Large intestine (tissue), 12 donors: ENCODE measurements around the gene SPRR3. TPM values are rescaled to one million over a fixed set of nuclear protein-coding genes. Genes with fewer than 3 reads are reported as not detected.

ENCODE experiments used
- DNase-seq, 2 donors: peaks; one replicate each; pipeline versions ENCODE4 v3.0.0 to v3.0.0-alpha.2; 2013
- H3K27ac ChIP-seq: one replicate; pipeline ENCODE4 v1.5.1; 2013; ENCODE audit warnings: low read length
- H3K27me3 ChIP-seq: 2 replicates; pipeline ENCODE4 v1.6.1; 2013; ENCODE audit warnings: low read length; ENCODE audit not compliant: control insufficient read depth, insufficient read depth
- H3K36me3 ChIP-seq: 2 replicates; pipeline ENCODE4 v1.6.1; 2013; ENCODE audit warnings: low read length; ENCODE audit not compliant: control insufficient read depth, insufficient read depth
- H3K4me1 ChIP-seq: one replicate; pipeline ENCODE4 v1.6.1; 2013; ENCODE audit warnings: low read length; ENCODE audit not compliant: control insufficient read depth, insufficient read depth
- H3K4me3 ChIP-seq: one replicate; pipeline ENCODE4 v1.5.1; 2013; ENCODE audit warnings: low read length
- H3K9me3 ChIP-seq: one replicate; pipeline ENCODE4 v1.6.1; 2013; ENCODE audit warnings: mild to moderate bottlenecking, low read depth, low read length, moderate library complexity; ENCODE audit not compliant: control insufficient read depth
- WGBS: methylation state at CpG from one replicate; pipeline ENCODE4 v1.1.5; 2013; ENCODE audit warnings: low lambda C conversion rate; ENCODE audit not compliant: insufficient coverage; 5-methylcytosine and 5-hydroxymethylcytosine counted together
- long read RNA-seq, 11 donors: transcript quantifications; one replicate each; lab custom pipeline, GENCODE V29; 2026
- polyA plus RNA-seq: library from polyadenylated mRNA; unstranded; fragments of 120-200 nt; gene quantifications from one replicate; pipeline ENCODE4 v1.2.1, GENCODE V29; 2013

Gene SPRR3
- not detected for polyA plus RNA-seq
- long read RNA-seq, donor 1 = 0 reads
- long read RNA-seq, donor 2 = 0 reads
- long read RNA-seq, donor 3 = 0 reads
- long read RNA-seq, donor 4 = 0 reads
- long read RNA-seq, donor 5 = 0 reads
- long read RNA-seq, donor 6 = 0 reads
- long read RNA-seq, donor 7 = 0 reads
- long read RNA-seq, donor 8 = 0 reads
- long read RNA-seq, donor 9 = 0 reads
- long read RNA-seq, donor 10 = 0 reads
- long read RNA-seq, donor 11 = 0 reads

DNA sequence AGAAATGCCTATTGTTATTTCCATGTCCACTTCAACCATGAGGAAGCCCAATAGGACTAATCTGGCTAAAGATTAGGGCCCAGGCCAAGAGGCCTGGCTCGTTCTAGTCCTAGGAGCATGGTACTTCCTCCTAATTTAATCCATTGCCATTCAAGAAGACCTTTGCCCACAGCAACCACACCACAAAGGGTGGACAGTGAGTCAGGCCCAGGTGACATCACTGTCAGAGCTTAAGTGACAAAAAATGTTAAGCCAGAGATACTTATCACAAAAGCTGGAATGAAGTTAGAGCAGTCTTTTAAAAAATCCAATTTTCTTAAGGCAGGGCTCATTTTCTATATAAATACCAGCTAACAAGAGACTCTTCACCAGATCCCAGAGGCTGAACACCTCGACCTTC lies at the start of gene SPRR3:
Gene SPRR3, plus strand, starts transcription at position 368 of the 400 bp plus-strand sequence. CDS start 1,272 bp downstream, outside the sequence.
- Histone ChIP-seq H3K4me1 (no peaks in the 10 kb centered on the region), H3K4me3 (no peak within 1 kb of the TSS), H3K27me3 (peaks cover 3% of the 10 kb centered on the region), H3K36me3 (no peaks in the 10 kb centered on the region), H3K27ac (no peak within 1 kb of the TSS), H3K9me3 (no peaks in the 10 kb centered on the region)
- WGBS = 40% methylated on average over 1 of the region's 2 CpGs
- DNase-seq = no peak

DNA sequence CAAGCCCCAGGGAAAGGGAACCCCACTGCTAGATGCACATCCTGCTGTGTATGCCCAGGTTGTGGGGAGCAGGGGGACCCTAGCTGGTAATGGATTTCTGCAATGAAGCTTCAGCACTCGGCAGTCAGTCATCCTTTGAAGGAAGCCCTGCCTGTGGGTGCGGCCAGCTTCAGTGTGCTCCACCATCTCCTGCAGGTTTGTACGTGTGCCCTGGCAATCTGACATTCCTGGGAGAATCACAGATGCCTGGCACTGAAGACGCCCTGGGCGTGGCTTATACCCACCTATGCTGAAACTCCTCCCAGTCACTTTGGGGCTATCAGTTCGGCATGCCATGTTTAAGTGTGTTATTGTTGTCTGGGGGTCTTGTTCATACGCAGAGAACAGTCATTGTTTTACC lies 47.8 kb upstream of the SPRR3 start:
- Histone ChIP-seq H3K4me3 (no peak overlapping the region), H3K27me3 (peaks cover 3% of the 10 kb centered on the region), H3K27ac (no peak overlapping the region), H3K36me3 (no peaks in the 10 kb centered on the region), H3K4me1 (no peaks in the 10 kb centered on the region), H3K9me3 (no peaks in the 10 kb centered on the region)
- no peak for DNase-seq
- no CpG with 5 or more reads among the region's 7 CpGs for WGBS

DNA sequence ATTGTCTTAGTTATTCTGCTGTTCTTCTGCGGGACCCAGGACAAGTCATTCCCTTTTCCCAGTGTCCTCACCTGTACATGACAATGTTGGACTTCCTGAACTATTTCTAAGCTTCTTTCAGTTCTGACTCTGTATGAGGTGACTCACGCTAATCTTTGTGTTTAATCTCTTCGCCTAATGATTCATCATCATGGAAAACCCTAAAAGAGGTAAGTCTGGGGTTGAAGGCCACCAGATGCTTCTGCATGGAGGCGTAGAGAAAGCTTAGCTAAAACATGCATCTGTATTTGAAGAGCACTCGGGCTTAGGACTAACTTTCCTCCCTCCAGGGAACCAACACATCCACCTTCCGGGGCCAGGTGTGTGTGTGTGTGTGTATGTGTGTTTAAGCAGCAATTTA lies 47.1 kb upstream of the SPRR3 start:
- Histone ChIP-seq H3K4me3 (no peak overlapping the region), H3K9me3 (no peaks in the 10 kb centered on the region), H3K27me3 (peaks cover 3% of the 10 kb centered on the region), H3K4me1 (no peaks in the 10 kb centered on the region), H3K27ac (no peak overlapping the region), H3K36me3 (no peaks in the 10 kb centered on the region)
- no CpG with 5 or more reads among the region's 6 CpGs for WGBS
- no peak for DNase-seq

DNA sequence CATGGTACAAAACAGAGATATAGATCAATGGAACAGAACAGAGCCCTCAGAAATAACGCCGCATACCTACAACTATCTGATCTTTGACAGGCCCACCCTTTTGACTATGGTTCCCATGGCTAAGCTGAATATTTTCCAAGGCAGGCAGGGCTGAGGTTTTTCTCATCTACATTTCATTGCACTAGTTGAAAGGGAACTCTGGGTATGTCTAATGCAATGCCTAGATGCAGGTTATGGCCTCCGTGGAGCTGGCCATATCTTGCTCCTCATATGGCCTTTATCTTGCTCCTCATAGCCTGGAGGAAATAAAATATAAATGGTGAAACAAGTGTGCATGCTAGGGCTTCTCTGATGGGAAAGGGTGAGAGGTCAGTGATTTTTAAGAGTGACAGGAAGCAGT lies 44.0 kb upstream of the SPRR3 start:
- no peak for DNase-seq
- H3K36me3 ChIP-seq = no peaks in the 10 kb centered on the region
- H3K4me1 ChIP-seq = no peaks in the 10 kb centered on the region
- H3K4me3 ChIP-seq = no peak overlapping the region
- no peaks in the 10 kb centered on the region for H3K9me3 ChIP-seq
- no CpG with 5 or more reads among the region's 3 CpGs for WGBS
- H3K27ac ChIP-seq = no peak overlapping the region
- H3K27me3 ChIP-seq = no peaks in the 10 kb centered on the region

GRCh38 chr1:152959273-152959672 lies 42.3 kb upstream of the SPRR3 start:
- WGBS = no CpG with 5 or more reads among the region's 3 CpGs
- Histone ChIP-seq H3K9me3 (no peaks in the 10 kb centered on the region), H3K4me3 (no peak overlapping the region), H3K27ac (no peak overlapping the region), H3K27me3 (no peaks in the 10 kb centered on the region), H3K4me1 (no peaks in the 10 kb centered on the region), H3K36me3 (no peaks in the 10 kb centered on the region)
- DNase-seq = no peak

GRCh38 chr1:152959801-152960451 lies 41.6 kb upstream of the SPRR3 start:
- no peaks in the 10 kb centered on the region for H3K36me3 ChIP-seq
- H3K4me3 ChIP-seq = no peak overlapping the region
- no peaks in the 10 kb centered on the region for H3K4me1 ChIP-seq
- no peaks in the 10 kb centered on the region for H3K27me3 ChIP-seq
- no peaks in the 10 kb centered on the region for H3K9me3 ChIP-seq
- H3K27ac ChIP-seq = no peak overlapping the region
- no peak for DNase-seq
- WGBS = no CpG with 5 or more reads among the region's 10 CpGs

DNA sequence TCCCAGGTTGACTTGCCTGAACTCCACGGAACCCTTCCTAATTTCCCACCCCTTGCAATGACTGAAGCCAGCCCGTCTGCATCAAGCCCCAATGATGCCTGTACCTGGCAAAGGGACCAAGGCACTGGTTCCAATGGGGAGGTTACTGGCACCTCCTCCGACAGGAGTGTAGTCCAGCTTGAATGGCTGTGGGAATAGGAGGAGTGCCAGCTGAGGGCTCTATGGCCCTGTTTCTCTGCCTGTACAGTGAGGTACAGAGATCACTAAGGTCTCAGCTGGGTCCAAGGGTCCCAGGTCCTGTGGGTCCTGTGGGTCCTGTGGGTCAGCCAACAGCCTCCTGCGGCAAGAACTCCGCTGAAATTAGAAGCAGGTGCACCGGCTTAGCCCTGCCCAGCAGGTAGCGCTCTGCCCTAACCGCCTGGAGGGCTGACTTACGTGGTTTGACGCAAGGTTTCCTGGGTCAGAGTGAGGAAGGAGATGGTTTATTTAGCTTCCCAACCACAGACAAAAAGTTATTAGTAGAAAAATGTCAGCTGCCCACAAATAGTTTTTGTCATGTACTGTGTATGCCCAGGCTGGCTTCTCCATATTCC lies 41.0 kb upstream of the SPRR3 start:
- no peak for DNase-seq
- Histone ChIP-seq H3K27ac (no peak overlapping the region), H3K27me3 (no peaks in the 10 kb centered on the region), H3K4me3 (no peak overlapping the region), H3K4me1 (no peaks in the 10 kb centered on the region), H3K36me3 (no peaks in the 10 kb centered on the region), H3K9me3 (no peaks in the 10 kb centered on the region)
- WGBS = no CpG with 5 or more reads among the region's 10 CpGs

DNA sequence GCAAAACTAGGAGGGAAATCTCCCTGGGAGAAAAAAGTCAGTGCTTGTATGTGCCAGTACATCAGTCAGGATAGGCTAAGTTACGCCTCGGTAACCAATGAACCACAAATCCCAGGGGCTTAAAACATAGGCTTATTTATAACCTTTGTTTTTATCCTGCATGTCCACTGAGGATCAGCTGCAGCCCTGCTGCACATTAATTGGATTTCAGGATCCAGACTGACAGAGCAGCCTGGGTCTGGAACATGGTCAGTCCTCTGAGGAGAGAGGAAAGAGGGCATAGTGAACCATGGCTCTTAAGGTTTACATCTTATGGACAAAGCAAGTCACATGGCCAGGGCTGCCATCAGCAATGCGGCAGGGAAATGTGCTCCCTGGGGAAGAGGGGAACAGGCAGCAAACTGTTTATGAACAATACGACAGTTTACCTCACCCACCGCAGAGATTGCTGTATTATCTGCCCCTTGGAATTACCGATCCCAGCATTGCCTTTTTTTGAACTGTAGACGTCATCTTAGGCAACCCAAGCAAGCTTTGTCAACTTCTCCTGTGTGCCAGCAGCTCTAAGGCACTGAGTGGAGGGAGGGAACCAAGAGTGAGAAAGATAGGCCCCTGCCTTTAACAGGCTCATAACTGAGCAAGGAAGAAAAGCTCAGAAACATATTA lies 40.2 kb upstream of the SPRR3 start:
- Histone ChIP-seq H3K27ac (no peak overlapping the region), H3K9me3 (no peaks in the 10 kb centered on the region), H3K4me3 (no peak overlapping the region), H3K4me1 (no peaks in the 10 kb centered on the region), H3K27me3 (no peaks in the 10 kb centered on the region), H3K36me3 (no peaks in the 10 kb centered on the region)
- DNase-seq = no peak
- no CpG with 5 or more reads among the region's 7 CpGs for WGBS

- H3K9me3 ChIP-seq = no peaks in the 10 kb centered on the region
- WGBS = no CpG with 5 or more reads among the region's 2 CpGs
- H3K36me3 ChIP-seq = no peaks in the 10 kb centered on the region
- no peaks in the 10 kb centered on the region for H3K27me3 ChIP-seq
- H3K4me1 ChIP-seq = peaks cover 4% of the 10 kb centered on the region
- no peak overlapping the region for H3K27ac ChIP-seq
- no peak overlapping the region for H3K4me3 ChIP-seq
- DNase-seq = no peak
These were observed 38.6 kb upstream of the SPRR3 start for GRCh38 chr1:152962876-152963415.

- no CpG with 5 or more reads among the region's 1 CpG for WGBS
- peaks cover 7% of the 10 kb centered on the region for H3K4me1 ChIP-seq
- no peak for DNase-seq
- H3K36me3 ChIP-seq = no peaks in the 10 kb centered on the region
- no peak overlapping the region for H3K4me3 ChIP-seq
- H3K27me3 ChIP-seq = no peaks in the 10 kb centered on the region
- H3K27ac ChIP-seq = no peak overlapping the region
- no peaks in the 10 kb centered on the region for H3K9me3 ChIP-seq
These were observed 37.0 kb upstream of the SPRR3 start for GRCh38 chr1:152964536-152964935.
